A673 (cell line): ENCODE measurements around the gene PPRC1.

Experiments
- CTCF ChIP-seq: fragments of 300-800, 200-600 bp; sonication (generic); conservative IDR thresholded peaks from 2 replicates; pipeline ENCODE4 v1.5.1; 2017; ENCODE audit warnings: low read depth, mild to moderate bottlenecking, antibody characterized with exemption, low read length, moderate library complexity, mixed read lengths
- EZH2 ChIP-seq: fragments of 200-600 bp; sonication (generic); IDR thresholded peaks from 2 replicates; pipeline ENCODE4 v1.6.1; 2017; ENCODE audit warnings: borderline replicate concordance, low read depth, mild to moderate bottlenecking, mixed read lengths, antibody characterized with exemption, low read length; ENCODE audit not compliant: poor library complexity, severe bottlenecking

GRCh38 chr10:102118867-102119266 lies 14.0 kb upstream of the PPRC1 start:
- TF ChIP-seq CTCF (no peak), EZH2 (no peak)
